OCI-LY1 (cell line): ENCODE results near the gene MARCHF10.

Experiments
- CTCF ChIP-seq: fragments of 200-600 bp; sonication (generic), shearing (Covaris generic); IDR thresholded peaks from 2 replicates; pipeline ENCODE4 v1.5.1; 2017; ENCODE audit warnings: mild to moderate bottlenecking, antibody characterized with exemption, low read length, moderate library complexity, mixed read lengths
- EZH2 ChIP-seq: fragments of 200-600 bp; sonication (generic), shearing (Covaris generic); IDR thresholded peaks from 2 replicates; pipeline ENCODE4 v1.8.0; 2017; ENCODE audit warnings: borderline replicate concordance, mixed run types, mild to moderate bottlenecking, antibody characterized with exemption, low read length, moderate library complexity, mixed read lengths

GRCh38 chr17:62781831-62782251 is 26.3 kb downstream of the MARCHF10 start:
- TF ChIP-seq CTCF (no peak), EZH2 (no peak)
